Measurements from ENCODE around the gene TCHP.

Gene TCHP

GRCh38 chr12:109966546-109966945, 66.5 kb downstream of the TCHP start:
- DNase-seq, result no peak

GRCh38 chr12:109967383-109968031, 67.4 kb downstream of the TCHP start:
- DNase-seq, result no peak
